ENCODE measurements around the gene SYVN1. TPM values are rescaled to one million over a fixed set of nuclear protein-coding genes. Genes with fewer than 3 reads are reported as not detected.

The SYVN1 gene
- total RNA-seq, 1 donor = 11.9 TPM

DNA sequence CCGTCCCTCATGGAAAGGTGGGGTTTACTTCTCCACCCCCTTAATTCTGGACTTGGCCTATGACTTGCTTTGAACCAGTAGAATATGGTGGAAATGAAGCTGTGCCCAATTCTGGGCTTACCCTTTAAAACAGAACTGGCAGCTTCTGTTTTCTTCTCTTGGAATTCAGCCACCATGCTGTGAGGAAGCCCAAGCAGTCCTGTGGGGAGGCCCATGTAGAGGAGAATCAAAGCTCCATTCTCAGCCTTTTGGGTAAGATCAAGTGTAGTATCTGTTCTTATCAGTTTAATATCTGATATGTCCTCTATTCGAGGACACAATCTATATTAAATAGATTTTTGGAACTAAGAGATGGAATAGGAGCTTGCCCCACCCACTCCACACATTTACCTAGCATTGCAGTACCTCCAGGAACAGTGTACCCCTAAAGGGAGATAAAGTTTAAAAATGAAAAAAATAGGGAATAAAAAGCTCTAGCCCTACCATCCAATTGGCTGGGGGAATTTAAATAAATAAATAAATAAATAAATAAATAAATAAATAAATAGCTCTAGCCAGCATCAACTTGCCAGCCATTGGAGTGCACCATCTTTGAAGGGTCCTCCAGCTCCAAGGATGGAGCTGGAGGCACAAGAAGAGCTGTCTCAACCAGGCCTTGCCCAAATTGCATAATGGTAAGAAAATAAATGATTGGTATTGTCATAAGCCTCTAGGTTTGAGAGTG, 13.2 kb upstream of the SYVN1 start:
- Histone ChIP-seq H3K27me3 (ENCODE audit: insufficient read depth, low read length) (peaks cover 12% of the 10 kb centered on the region), H4K20me1 (ENCODE audit: insufficient read depth, low read length) (no peaks in the 10 kb centered on the region), H2AFZ (ENCODE audit: low read length) (no peak overlapping the region), H3K9me3 (ENCODE audit: low read depth, low read length) (no peaks in the 10 kb centered on the region), H3K4me3 (ENCODE audit: insufficient read depth, low read length) (no peak overlapping the region), H3K27ac (ENCODE audit: low read depth, low read length) (no peak overlapping the region), H3K4me1 (ENCODE audit: insufficient read depth, low read length) (peaks cover 16% of the 10 kb centered on the region), H3K4me2 (ENCODE audit: insufficient read depth, low read length) (no peak overlapping the region), H3K79me2 (ENCODE audit: insufficient read depth, low read length) (no peaks in the 10 kb centered on the region), H3K36me3 (ENCODE audit: insufficient read depth, low read length) (no peaks in the 10 kb centered on the region)
- DNase-seq (ENCODE audit: insufficient read length, low spot score, missing footprints) = no peak
- TF ChIP-seq, protein P1, sequence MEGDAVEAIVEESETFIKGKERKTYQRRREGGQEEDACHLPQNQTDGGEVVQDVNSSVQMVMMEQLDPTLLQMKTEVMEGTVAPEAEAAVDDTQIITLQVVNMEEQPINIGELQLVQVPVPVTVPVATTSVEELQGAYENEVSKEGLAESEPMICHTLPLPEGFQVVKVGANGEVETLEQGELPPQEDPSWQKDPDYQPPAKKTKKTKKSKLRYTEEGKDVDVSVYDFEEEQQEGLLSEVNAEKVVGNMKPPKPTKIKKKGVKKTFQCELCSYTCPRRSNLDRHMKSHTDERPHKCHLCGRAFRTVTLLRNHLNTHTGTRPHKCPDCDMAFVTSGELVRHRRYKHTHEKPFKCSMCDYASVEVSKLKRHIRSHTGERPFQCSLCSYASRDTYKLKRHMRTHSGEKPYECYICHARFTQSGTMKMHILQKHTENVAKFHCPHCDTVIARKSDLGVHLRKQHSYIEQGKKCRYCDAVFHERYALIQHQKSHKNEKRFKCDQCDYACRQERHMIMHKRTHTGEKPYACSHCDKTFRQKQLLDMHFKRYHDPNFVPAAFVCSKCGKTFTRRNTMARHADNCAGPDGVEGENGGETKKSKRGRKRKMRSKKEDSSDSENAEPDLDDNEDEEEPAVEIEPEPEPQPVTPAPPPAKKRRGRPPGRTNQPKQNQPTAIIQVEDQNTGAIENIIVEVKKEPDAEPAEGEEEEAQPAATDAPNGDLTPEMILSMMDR (IDR thresholded peaks at IDR 0.05; ENCODE audit: extremely low read depth, low read depth, low read length) = no peak

DNA sequence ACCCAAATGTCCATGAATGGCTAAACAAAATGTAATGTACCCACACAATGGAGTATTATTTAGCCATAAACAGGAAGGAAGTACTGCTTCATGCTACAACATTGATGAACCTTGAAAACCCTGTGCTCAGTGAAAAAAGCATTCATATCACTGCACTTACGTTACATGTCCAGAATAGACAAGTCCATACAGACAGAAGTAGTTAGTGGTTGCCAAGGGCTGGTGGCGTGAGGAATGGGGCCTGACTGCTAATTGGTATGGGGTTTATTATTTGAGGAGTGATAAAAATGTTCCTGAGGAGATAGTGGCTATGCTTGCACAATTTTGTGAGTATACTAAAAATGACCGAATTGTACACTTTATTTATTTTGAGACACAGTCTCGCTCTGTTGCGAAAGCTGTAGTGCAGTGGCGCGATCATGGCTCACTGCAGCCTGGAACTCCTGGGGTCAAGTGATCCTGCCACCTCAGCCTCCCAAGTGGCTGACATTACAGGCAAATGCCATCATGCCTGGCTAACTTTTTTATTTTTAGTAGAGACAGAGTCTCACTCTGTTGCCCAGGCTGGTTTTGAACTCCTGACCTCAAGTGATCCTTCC, 7.7 kb upstream of the SYVN1 start:
- no peaks in the 10 kb centered on the region for H3K9me3 ChIP-seq (ENCODE audit: low read depth, low read length)
- no peaks in the 10 kb centered on the region for H4K20me1 ChIP-seq (ENCODE audit: insufficient read depth, low read length)
- TF ChIP-seq, protein P1 (IDR thresholded peaks at IDR 0.05; ENCODE audit: extremely low read depth, low read depth, low read length) = no peak
- peaks cover 22% of the 10 kb centered on the region for H3K27me3 ChIP-seq (ENCODE audit: insufficient read depth, low read length)
- H3K27ac ChIP-seq (ENCODE audit: low read depth, low read length) = no peak overlapping the region
- H2AFZ ChIP-seq (ENCODE audit: low read length) = no peak overlapping the region
- H3K79me2 ChIP-seq (ENCODE audit: insufficient read depth, low read length) = no peaks in the 10 kb centered on the region
- H3K4me3 ChIP-seq (ENCODE audit: insufficient read depth, low read length) = no peak overlapping the region
- no peak overlapping the region for H3K4me2 ChIP-seq (ENCODE audit: insufficient read depth, low read length)
- DNase-seq (ENCODE audit: insufficient read length, low spot score, missing footprints) = no peak
- H3K4me1 ChIP-seq (ENCODE audit: insufficient read depth, low read length) = no peaks in the 10 kb centered on the region
- no peaks in the 10 kb centered on the region for H3K36me3 ChIP-seq (ENCODE audit: insufficient read depth, low read length)

DNA sequence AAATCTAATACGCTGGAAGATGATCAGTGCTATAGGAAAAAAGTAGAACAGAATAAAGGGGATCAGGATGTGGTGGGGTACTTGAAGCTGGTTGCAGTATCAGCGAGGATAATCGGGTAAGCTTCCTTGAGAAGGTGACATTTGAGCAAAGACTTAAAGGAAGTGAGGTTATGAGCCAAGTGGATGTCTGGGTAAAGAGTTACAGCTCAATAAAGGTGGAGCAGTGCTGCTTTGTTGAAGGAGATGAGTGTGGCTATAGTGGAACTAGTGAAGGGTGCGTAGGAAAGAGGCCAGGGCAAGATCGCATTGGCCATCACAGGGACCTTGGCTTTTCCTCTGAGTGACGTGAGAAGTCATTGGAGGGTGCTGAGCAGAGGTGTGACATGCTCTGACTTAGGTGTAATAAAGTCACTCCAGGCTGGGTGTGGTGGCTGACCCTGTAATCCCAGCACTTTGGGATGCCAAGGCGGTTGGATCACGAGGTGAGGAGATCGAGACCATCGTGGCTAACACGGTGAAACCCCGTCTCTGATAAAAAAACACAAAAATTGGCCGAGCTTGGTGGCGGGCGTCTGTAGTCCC, 2.3 kb upstream of the SYVN1 start:
- Histone ChIP-seq H3K27ac (ENCODE audit: low read depth, low read length) (no peak overlapping the region), H3K27me3 (ENCODE audit: insufficient read depth, low read length) (peaks cover 6% of the 10 kb centered on the region), H3K4me2 (ENCODE audit: insufficient read depth, low read length) (no peak overlapping the region), H2AFZ (ENCODE audit: low read length) (no peak overlapping the region), H3K79me2 (ENCODE audit: insufficient read depth, low read length) (peaks cover 36% of the 10 kb centered on the region), H3K36me3 (ENCODE audit: insufficient read depth, low read length) (peaks cover 13% of the 10 kb centered on the region), H3K4me1 (ENCODE audit: insufficient read depth, low read length) (peaks cover 18% of the 10 kb centered on the region), H4K20me1 (ENCODE audit: insufficient read depth, low read length) (peaks cover 23% of the 10 kb centered on the region), H3K9me3 (ENCODE audit: low read depth, low read length) (no peaks in the 10 kb centered on the region), H3K4me3 (ENCODE audit: insufficient read depth, low read length) (no peak overlapping the region)
- TF ChIP-seq, protein P1 (IDR thresholded peaks at IDR 0.05; ENCODE audit: extremely low read depth, low read depth, low read length) = no peak
- DNase-seq (ENCODE audit: insufficient read length, low spot score, missing footprints) = no peak

DNA sequence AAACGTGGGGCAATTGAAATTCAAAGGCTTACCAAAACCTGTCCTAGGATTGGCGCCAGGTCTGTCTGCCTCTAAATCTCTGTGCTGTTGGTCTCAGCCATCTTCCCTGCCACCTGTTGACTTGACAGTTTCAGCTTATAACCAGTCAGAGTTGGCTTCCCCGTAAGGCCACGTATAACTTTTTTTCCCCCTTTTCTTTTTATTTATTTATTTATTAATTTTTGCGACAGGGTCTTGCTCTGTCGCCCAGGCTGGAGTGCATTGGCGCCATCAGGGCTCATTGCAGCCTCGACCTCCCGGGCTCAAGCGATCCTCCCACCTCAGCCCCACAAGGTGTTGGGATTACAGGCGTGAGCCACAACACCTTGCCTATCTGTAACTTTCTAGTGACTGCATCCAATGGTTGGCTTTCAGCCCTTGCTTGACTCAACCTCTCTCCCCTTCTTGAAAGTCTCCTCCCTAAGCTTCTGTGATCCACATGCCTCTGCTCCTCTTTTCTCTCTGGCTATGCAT, 1.4 kb upstream of the SYVN1 start:
- Histone ChIP-seq H3K27ac (ENCODE audit: low read depth, low read length) (peak overlapping the region; percentile 99), H3K4me3 (ENCODE audit: insufficient read depth, low read length) (peak overlapping the region; percentile 96), H4K20me1 (ENCODE audit: insufficient read depth, low read length) (peaks cover 31% of the 10 kb centered on the region), H3K9me3 (ENCODE audit: low read depth, low read length) (no peaks in the 10 kb centered on the region), H3K27me3 (ENCODE audit: insufficient read depth, low read length) (no peaks in the 10 kb centered on the region), H3K4me1 (ENCODE audit: insufficient read depth, low read length) (peaks cover 18% of the 10 kb centered on the region), H3K4me2 (ENCODE audit: insufficient read depth, low read length) (peak overlapping the region; percentile 85), H3K79me2 (ENCODE audit: insufficient read depth, low read length) (peaks cover 45% of the 10 kb centered on the region), H2AFZ (ENCODE audit: low read length) (peak overlapping the region; percentile 78), H3K36me3 (ENCODE audit: insufficient read depth, low read length) (peaks cover 22% of the 10 kb centered on the region)
- TF ChIP-seq, protein P1 (IDR thresholded peaks at IDR 0.05; ENCODE audit: extremely low read depth, low read depth, low read length) = no peak
- no peak for DNase-seq (ENCODE audit: insufficient read length, low spot score, missing footprints)
